Activated CD4-positive, alpha-beta T cell treated with anti-CD3 and anti-CD28 coated beads, Interleukin-2, Interleukin-6, amounts not matched to agents 100 ng/mL and 50 ng/mL, durations not matched to agents 16 hours and 8 hours (primary cell): Measurements from ENCODE around the gene ARNT2.

ENCODE experiments used
- DNase-seq: peaks from one replicate; pipeline ENCODE4 v3.0.0-alpha.2; 2020

Gene ARNT2

DNA sequence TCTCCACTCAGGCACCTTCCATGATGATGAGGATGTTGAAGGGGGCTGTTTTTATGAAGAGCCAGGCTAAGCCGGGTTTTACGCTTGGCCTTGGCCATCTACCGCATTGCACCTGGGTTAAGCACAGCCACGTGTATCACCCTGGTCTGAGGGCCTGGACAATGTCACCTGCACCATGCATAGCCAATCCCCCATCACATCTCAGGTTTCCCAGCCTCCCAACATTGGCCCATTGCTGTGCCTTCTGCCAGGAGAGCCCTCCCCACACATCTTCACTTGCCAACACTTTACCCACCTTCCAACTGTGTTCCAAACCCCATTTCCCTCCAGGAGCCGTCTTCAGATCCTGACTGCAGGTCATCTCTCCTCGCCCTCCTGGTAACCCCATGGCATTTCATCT is 155.6 kb downstream of the ARNT2 start:
- DNase-seq = no peak

DNA sequence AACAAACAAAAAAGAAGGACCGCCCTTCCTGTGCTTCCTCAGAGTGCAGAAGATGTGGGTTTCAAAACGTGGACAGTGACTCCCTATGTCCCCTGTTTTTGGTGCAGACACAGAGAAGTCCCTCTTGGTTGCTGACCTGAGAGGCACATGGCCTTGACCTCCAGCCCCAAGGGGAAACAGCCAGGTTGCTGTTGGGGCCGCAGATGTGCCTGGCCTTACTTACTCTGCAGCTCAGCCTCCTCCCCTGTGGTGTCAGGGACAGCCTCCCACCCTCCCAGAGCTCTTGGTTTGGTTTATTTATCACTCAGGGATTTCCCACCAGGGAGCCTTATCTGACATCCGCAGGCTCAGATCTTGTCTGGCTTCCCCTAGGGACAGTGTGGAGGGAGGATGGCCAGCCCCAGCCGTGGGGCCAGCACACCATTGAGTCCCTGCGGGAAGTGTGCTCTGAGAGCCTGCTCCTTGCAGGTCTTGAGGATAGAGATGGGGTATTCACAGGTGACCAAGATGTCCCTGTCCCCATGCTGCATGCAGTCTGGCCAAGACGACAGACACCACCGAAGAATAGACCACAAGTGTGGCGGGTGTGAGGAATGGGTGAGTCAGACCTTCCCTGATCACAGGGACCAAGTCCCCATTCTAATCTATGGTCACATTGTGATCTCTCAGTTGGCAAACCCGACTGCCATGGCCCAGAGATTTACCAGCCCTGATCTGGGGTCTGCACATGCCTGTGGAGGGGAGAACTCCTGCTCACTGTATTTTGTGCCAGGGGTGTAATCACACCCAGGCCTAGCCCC is 156.6 kb downstream of the ARNT2 start:
- no peak for DNase-seq

DNA sequence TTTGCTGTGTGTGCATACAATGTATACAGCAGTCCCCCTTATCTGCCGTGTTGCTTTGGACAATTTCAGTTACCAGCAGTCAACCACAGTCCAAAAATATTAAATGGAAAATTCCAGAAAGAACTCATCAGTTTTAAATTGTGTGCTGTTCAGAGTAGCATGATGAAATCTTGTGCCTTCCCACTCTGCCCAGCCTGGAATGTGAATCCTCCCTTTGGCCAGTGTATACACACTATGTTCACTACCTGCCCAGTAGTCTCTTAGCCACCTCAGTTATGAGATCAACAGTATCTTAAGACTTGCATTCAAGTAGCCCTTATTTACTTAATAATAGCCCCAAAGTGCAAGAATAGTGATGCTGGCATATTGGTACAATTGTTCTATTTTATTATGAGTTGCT is 157.3 kb downstream of the ARNT2 start:
- no peak for DNase-seq

DNA sequence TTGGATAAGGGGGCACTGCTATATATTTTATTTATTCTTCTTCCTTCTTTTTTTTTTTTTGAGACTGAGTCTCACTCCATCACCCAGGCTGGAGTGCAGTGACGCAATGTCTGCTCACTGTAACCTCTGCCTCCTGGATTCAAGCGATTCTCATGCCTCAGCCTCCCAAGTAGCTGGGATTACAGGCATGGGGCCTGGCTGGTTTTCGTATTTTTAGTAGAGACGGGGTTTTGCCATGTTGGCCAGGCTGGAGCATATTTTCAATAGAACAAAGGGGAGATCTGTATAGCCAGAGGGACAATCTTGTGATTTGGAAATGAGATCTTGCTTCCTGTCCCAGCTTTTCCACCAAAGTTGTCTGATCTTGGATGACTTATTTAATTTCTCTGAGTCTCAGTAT is 157.9 kb downstream of the ARNT2 start:
- DNase-seq = no peak

DNA sequence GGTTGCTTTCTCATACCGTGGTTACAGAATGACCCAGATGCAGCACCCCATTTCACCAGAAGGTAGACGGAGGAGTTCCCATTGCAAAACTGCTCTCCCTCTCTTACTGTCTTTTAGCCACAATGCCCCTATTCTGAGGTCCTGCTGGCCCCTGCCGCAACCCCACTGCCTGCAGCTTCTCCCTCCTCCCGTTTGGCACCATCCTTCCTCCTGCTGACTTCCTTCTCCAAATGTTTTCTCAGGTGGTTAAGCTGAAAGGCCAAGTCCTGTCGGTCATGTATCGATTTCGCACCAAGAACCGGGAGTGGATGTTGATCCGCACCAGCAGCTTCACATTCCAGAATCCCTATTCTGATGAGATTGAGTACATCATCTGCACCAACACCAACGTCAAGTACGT is 158.7 kb downstream of the ARNT2 start:
- no peak for DNase-seq

DNA sequence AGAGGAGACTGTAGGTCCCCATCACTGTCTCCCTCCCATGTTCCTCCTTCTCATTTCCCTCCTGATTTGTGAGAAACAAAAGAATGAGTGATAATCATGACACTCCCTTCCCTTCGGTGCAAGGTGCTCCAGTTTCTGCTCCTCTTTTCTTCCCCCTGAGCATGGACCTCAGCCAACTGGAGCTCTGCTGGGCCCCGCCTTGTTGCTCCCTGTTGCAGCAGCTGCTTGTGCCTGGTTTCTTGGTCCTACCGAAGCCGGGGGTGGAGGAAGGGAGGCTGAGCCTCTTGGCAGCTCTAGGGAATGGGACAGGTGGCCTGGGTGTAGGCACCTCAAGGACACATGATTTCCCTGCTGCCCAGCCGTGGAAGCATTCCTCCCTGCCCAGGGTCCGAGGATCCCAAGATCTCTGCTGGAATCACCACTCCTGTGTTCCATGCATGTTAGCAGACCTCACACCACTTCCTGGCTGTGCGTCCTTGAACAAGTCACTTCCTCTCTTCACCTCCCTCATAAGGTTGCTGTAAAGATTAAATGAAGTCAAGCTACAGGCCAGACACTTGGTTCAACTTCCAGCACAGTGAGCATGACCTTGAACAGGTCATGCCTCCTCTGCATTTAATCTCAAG is 159.3 kb downstream of the ARNT2 start:
- DNase-seq = no peak

DNA sequence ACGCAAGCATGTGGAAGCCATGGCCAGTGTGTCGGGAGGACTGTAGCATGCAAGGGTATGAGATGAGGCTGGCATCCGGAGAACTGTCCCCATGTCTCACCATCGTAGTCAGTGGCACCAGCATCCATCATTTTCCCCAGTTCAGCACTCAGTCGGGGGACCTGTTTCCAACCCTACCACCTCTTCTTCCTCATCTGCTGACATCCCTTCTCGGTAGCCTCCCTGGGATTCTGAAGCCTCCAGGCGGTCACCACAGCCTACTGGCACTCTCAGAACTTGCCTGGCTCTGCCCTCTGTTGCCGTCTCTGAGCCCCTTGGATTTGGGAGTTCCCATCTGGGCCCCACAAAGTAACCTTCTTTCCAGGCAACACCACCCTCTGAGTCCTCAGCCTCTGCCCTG is 159.9 kb downstream of the ARNT2 start:
- DNase-seq = no peak

DNA sequence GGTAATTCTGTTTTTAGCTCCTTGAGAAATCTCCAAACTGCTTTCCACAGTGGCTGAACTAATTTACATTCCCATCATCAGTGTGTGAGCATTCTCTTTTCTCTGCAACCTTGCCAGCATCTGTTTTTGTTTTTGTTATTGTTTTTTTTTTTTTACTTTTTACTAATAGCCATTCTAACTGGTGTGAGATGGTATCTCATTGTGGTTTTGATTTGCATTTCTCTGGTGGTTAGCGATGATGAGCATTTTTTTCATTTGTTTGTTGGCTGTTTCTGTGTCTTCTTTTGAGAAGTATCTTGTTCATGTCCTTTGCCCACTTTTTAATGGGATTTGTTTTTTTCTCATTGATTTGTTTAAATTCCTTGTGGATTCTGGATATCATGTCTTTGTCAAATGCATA is 161.2 kb downstream of the ARNT2 start:
- DNase-seq = no peak

DNA sequence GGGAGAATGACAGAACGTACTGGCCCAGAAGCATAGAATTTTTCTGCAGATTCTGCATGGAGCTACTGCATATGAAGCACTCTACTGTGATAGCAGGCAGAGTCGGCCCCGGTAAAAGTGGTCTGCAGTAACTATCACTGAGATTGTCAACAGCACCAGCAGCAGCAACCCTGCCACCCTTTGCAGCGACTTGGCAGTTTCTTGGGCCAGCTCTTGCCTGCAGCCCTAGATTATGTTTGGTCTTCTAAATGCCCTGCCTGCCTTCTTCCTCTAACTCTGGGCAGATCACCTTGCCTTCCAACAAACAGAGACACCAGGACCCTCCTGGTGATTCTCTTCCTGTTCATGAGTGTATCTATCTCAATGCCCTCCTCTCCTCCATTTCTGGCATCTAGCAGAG is 161.8 kb downstream of the ARNT2 start:
- no peak for DNase-seq

DNA sequence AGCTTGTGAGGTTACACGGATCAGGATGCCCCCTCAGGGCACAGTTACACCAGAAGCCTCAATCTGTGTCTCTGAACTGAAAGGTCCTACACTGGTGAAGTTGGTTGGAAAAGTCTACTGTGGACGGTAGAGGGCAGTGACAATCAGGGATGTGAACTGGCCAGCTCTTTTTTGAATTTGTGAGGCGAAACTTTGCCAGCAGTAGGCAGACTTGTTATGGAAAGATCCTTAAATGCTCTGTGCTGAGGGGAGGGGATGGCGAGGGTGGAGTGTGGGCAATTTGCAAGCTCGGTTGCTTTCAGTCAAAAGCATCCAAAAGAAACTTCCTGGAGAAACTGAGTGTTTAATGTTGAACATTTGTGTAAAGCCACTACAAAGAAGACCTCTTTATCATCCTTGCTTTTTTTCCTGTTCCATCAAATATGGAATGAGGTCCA is 163.6 kb downstream of the ARNT2 start:
- peak; percentile 42 for DNase-seq

DNA sequence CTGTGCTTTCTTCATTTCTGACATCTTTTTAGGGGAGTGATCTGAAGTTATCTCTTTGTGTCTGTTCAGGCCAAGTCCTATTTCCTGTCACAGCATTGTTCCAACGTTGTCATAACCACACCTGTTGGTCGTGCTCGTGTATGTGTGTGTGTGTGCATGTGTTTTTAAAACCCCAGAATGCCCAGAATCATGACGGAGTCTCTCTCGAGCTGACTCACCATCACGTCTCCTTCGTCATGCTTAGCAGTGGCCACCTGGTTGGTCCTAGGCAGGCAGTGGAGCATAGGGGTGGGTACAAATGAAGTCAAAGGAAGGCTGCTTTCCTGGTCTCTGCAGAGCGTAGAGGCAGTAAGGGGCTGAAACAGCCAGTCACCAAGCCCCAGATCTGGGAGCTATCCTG is 164.1 kb downstream of the ARNT2 start:
- peak; percentile 30 for DNase-seq

DNA sequence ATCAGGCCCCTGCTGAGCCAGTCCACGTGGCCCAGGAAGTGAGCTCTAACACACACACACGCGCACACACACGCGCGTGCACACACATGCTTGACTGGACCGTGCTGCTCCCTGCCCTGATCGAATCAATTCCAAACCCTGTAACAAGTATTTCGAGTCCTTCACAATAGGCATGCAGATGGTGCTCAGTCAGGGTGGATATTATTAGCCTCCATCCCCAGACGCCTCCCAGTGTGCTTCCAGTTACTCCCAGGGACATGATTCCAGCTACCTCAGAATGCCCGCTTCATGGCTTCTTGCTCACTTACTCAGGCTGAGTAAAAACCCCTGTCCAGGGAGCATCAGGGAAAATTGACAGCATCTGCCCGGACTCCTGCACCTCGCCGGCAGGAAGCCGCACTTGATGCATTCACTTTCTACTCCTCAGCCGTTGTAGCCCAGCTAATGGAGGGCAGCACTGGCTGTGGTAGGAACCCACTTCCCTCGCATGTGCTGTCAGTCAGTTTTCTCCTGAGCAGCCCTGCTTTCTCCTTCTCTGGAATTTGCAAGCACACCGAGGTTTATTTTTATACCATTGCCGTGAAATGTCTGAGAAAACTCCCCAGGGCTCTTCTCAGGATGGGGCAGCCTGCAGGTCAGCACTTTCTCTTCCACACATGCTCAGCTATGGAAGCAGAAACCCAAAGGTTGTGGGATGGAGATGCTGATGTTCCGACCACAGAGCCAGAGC is 164.9 kb downstream of the ARNT2 start:
- no peak for DNase-seq

DNA sequence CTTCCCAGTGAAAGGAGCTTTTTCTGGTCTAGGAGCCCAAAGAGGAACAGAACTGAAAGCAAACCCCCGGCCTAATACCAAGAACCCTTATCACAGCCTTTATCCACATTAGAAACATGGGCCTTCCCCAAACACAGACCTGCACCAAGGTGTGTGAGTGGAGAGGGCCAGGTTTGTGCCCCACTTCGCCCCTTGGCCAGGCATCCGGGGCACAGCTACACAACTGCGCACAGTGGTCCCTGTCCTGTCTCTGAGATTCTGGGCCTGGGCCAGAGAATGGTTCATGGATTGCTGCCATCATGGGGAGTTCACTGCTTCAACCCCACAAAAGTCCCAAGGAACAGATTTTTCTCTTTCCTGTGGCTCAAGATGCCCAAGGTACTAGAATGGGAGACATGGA is 165.5 kb downstream of the ARNT2 start:
- no peak for DNase-seq

DNA sequence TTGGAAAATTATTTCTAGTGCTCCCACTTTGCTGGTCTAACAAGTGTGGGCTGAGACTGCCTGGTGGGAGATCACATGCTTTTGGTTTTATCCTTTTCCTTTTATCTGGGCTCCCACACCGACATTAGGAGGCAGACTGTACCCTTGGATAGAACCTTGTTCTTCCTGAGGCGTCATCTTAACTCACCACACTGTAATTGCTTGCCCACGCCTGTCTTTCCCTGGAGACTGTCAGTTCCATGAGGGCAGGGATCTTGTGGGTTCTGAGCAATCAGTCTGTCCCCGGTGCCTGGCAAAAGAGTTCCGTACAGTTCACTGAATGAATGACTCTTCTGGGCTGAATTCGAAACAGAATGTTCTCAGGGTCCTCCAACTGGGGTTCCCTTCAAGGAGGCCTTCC is 166.4 kb downstream of the ARNT2 start:
- DNase-seq = no peak

DNA sequence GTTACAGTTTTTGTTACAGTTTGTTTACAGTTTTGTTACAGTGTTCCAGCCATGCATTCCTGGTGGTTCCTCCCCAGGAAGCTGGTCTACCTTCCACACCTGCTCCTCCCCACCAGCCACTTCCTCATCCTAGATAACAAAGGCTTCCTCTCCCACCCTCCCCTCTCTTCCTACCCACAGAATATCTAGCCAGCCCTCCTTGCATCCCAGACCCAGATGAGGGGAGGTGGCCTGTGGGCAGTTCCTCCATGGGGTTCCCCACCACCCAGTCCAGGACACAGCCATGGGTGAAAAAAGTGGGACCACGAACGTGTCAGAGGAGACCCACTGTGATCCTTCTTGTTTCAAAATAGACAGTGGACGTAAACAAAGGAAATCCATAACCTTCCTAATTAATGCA is 168.2 kb downstream of the ARNT2 start:
- DNase-seq = no peak

DNA sequence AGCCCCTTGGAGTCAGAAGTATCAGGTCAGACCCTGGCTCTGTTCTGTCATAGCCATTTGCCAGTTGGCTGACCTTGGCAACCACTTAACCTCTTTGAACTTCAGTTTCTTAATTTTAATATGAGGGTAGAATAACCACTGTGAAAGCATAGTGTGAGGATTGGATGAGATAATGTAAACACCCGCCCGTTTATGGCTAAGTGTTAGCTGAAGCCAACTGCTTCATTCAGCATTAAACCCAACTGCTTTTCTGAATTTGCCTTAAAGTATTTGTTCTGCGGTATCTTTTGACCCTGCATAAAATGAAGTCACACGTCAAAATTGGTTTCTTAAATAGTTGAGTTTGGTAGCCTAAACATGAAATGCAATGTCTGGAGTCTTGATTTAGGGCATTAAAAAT is 169.4 kb downstream of the ARNT2 start:
- no peak for DNase-seq

DNA sequence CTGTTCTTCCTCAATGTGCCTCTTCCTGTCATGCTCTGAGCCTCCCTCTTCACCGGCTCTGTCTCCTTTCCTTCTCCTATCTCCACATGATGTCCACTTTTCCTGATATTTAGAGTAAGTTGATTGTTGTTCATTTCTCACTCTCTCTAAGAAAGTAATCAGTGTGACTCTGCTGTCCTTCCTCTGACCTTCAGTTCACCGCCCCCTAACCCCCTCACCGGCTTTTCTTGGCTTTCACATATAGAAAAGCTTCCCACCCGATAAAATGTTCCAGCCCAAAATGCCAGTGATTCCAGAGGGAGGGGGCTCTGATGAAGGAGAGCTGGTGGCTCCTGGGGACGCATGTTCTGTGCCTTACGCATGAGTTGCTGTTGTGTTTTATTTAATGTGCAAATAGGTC is 170.4 kb downstream of the ARNT2 start:
- DNase-seq = no peak

DNA sequence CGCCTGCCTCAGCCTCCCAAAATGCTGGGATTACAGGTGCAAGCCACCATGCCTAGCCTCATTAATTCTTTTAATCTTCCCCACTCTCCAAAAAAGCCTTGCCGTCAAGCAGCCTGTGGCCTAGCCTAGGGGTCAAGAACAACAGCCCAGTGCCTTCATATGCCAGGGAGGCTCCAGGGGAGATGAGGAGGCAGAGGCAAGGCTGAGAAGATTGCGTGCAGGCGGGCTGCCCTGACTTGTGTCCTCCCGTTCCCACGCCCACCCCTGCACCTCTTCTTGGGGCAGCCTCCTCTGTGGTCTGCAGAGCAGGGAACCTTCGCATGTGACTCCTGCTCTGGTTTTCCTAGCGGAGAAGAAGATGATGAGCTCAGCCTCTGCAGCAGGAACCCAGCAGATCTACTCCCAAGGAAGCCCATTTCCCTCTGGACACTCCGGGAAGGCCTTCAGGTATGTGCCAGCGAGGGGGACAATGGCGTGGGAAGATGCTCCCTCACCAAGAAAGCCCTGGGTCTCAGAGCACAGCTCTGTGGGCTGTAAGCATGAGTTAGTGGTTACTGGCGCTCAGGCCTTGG is 172.4 kb downstream of the ARNT2 start:
- no peak for DNase-seq

DNA sequence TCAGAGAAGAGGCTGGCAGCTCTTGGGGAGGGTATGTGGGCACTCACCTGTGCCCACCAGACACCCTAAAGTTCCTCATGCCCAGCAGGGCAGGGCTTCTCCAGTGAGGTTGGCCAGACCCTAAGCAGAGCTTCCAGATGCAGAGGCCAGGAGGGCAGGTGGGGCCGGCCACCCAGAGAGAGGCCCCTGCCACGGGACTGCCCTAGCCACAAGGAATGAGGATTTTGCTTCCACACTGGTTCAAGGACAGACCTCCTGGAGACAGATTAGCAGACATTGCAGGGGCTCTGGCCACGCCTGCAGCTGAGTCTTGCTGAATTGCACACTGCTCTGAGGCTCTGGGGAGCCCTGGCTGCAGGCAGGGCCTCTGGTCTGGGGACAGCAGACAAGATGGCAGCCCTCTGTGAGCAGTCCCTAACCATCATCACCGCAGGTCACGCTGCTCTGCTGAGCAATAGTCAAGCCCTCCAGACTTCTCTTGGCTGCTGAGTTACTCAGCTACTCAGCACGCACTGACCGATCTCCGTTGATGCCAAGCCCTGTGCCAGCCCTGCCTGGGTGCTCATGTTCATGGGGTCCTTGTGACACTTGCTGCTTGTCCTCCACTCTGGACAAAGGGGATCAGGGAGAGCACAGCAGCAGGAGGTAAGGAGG is 173.5 kb downstream of the ARNT2 start:
- no peak for DNase-seq

DNA sequence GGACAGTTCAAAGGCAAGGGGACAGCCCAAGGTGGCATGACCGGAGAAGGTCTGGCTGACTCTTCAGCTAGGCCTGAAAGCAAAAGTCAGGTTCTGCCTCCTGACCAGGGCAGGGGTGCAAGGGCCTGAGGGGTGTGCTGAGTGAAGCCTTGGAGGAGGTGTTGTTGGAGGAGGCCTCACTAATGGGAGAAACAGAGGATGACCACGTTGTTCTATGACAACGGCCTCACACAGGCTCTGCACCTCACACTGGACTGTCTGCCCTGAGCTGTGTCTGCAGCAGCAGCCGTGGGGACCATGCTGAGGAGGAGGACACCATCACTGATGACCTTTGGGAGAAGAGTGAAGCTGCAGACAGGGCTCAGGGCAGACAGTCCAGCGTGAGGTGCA is 174.0 kb downstream of the ARNT2 start:
- DNase-seq = no peak

DNA sequence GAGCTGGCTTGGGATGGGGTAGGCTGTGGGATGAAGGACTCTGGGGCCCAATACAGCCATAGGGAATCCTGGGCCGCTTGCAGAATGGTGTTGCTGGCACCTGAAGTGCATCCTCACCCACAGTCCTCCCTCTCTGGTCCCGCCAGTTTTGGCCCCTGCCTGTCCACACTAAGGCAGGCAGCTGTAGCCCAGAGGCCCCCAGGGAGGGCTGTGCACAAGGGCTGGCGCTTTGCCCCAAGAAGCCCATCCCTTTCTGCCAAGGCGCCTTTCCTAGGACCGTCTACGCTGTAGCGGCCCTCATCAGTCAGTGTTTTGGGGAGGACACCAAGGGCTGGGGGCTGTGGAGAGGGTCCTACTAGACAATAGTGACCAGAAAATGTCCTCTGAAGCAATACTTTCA is 174.7 kb downstream of the ARNT2 start:
- no peak for DNase-seq

DNA sequence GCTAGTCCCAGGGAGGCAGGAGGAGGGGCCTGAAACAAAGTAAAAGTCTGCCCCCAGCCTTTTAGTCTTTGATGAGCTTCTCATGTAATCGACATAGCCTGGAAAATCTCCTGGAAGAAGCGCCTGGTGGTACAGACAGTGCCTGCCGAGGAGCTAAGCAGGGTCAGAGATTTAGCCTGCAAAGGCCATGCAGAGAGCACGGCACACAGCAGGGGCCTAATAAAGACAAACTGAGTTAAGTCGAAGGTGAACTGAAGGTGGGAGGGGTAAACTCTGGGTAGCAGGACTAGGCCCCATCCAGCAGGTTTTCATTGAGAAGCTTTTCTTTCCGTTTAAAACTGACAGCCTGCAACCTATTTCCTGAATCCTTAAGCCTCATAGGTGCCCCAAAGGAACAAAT is 175.4 kb downstream of the ARNT2 start:
- no peak for DNase-seq

DNA sequence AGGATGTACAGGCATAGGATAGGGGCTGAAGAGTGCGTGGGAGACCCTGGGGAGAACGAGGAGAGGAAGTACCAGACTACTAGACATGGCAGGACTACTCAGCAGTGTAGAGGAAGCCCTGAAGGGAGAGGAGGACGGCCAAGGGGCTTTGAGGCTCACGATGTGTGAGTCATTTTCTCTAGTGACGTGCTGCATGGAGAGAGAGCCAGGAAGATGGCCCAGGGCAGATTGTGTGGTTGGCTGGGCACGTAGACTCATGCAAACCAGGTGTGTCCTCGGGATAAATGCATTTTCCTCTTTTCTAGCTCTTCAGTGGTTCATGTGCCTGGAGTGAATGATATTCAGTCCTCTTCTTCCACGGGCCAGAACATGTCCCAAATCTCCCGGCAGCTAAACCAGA is 175.9 kb downstream of the ARNT2 start:
- no peak for DNase-seq
